HCT116 (cell line): ENCODE measurements around the gene ZNF418. TPM values are rescaled to one million over a fixed set of nuclear protein-coding genes. Genes with fewer than 3 reads are reported as not detected.
A peak's percentile ranks its signal among the peaks of the same experiment; 100 is the strongest.

Experiments
- ATAC-seq: fragments of 200-7000 bp; cut with Tn5 transposase; 2 replicates; pipeline ENCODE4 v1.9.1; 2020; ENCODE audit warnings: mild to moderate bottlenecking, moderate library complexity
- Bru-seq: library from RNA; stranded (reverse); fragments of 400-500 nt; gene quantifications from one replicate; lab custom pipeline; 2021; lab: Mats Ljungman, UMichigan
- BruChase-seq, 2 experiments: library from RNA; stranded (reverse); fragments of 400-500 nt; gene quantifications; one replicate each; lab custom pipeline; 2021; lab: Mats Ljungman, UMichigan
- BruUV-seq: library from RNA; stranded (reverse); fragments of 400-500 nt; replicated peaks from 2 replicates; lab custom pipeline; 2021; lab: Mats Ljungman, UMichigan
- CTCF ChIA-PET: fragments of 300-600 bp; sonication (Branson Sonifier 250); formaldehyde crosslinking; loops from one replicate; lab custom pipeline; 2021; ENCODE audit warnings: antibody characterized with exemption; lab: Charles Lee
- POLR2A ChIA-PET: fragments of 300-600, 350-600 bp; sonication (Branson Sonifier 250); formaldehyde crosslinking; loops from one replicate; lab custom pipeline; 2021; ENCODE audit warnings: antibody characterized with exemption; lab: Charles Lee
- RAD21 ChIA-PET, 2 experiments: fragments of 300-600 bp; sonication (Branson Sonifier 250); formaldehyde crosslinking; loops; one replicate each; lab custom pipeline; 2023; ENCODE audit warnings: low total read pairs in 2 of 2; ENCODE audit not compliant: uncharacterized antibody in 2 of 2, unreplicated experiment in 2 of 2, low non-redundant PET in 1 of 2; lab: Charles Lee
- DNase-seq: peaks from one replicate; pipeline ENCODE4 v3.0.0-alpha.2; 2010; ENCODE audit warnings: low read depth, low spot score
- H2AFZ ChIP-seq: fragments of 200-600 bp; shearing (Covaris generic), sonication (generic); 2 replicates; pipeline ENCODE4 v1.6.1; 2017; ENCODE audit warnings: low read depth, mixed run types, mixed read lengths, antibody characterized with exemption, low read length; ENCODE audit not compliant: poor library complexity, severe bottlenecking
- H3K27ac ChIP-seq: 2 replicates; pipeline ENCODE4 v1.5.1; 2012; ENCODE audit warnings: low read depth, low read length
- H3K27me3 ChIP-seq: fragments of 200-600 bp; sonication (generic); 2 replicates; pipeline ENCODE4 v1.6.1; 2016; ENCODE audit warnings: mixed run types, low read length, mixed read lengths; ENCODE audit not compliant: insufficient read depth
- H3K36me3 ChIP-seq, 2 experiments: fragments of 200-500 bp in 1 of 2; fragments of 200-600 bp in 1 of 2; sonication (Bioruptor generic) in 1 of 2; sonication (generic) in 1 of 2; 2 replicates each; pipeline versions ENCODE4 v1.5.1 to v1.6.1; 2014 to 2016; ENCODE audit warnings: low read length in 2 of 2, inconsistent platforms in 1 of 2, mixed read lengths in 1 of 2, mixed run types in 1 of 2; ENCODE audit not compliant: insufficient read depth in 2 of 2, control insufficient read depth in 1 of 2
- H3K4me1 ChIP-seq, 2 experiments: fragments of 200-600 bp in 1 of 2; sonication (generic) in 1 of 2; 2 replicates each; pipeline versions ENCODE4 v1.5.1 to v1.6.1; 2012 to 2017; ENCODE audit warnings: low read length in 2 of 2, inconsistent platforms in 1 of 2, mild to moderate bottlenecking in 1 of 2, mixed read lengths in 1 of 2, mixed run types in 1 of 2, moderate library complexity in 1 of 2; ENCODE audit not compliant: insufficient read depth in 2 of 2, control insufficient read depth in 1 of 2
- H3K4me2 ChIP-seq: fragments of 200-600 bp; sonication (generic); 2 replicates; pipeline ENCODE4 v1.6.1; 2017; ENCODE audit warnings: mixed run types, low read length, mixed read lengths
- H3K4me3 ChIP-seq, 2 experiments: fragments of 200-600 bp in 1 of 2; sonication (generic) in 1 of 2; replicated peaks in 1 of 2; 2 replicates each; pipeline ENCODE4 v1.5.1; 2011 to 2016; ENCODE audit warnings: low read length in 2 of 2, control low read depth in 1 of 2, low read depth in 1 of 2, mild to moderate bottlenecking in 1 of 2, mixed read lengths in 1 of 2, mixed run types in 1 of 2
- H3K79me2 ChIP-seq: fragments of 200-600 bp; sonication (generic); 2 replicates; pipeline ENCODE4 v1.6.1; 2017; ENCODE audit warnings: mild to moderate bottlenecking, mixed run types, low read length, moderate library complexity, mixed read lengths; ENCODE audit not compliant: insufficient read depth
- H3K9ac ChIP-seq: fragments of 200-600 bp; sonication (generic); 2 replicates; pipeline ENCODE4 v1.6.1; 2016; ENCODE audit warnings: low read length, mixed read lengths
- H3K9me2 ChIP-seq: fragments of 200-600 bp; sonication (generic), shearing (Covaris generic); 2 replicates; pipeline ENCODE4 v1.6.1; 2017; ENCODE audit warnings: mixed run types, mild to moderate bottlenecking, moderate library complexity; ENCODE audit not compliant: insufficient read depth
- H3K9me3 ChIP-seq, 2 experiments: fragments of 200-500 bp in 1 of 2; fragments of 200-600 bp in 1 of 2; sonication (Bioruptor generic) in 1 of 2; sonication (generic) in 1 of 2; 2 replicates each; pipeline ENCODE4 v1.6.1; 2014 to 2017; ENCODE audit warnings: low read length in 2 of 2, mixed read lengths in 2 of 2, inconsistent platforms in 1 of 2, low read depth in 1 of 2, mild to moderate bottlenecking in 1 of 2, mixed run types in 1 of 2, moderate library complexity in 1 of 2; ENCODE audit not compliant: control insufficient read depth in 1 of 2, insufficient read depth in 1 of 2
- H4K20me1 ChIP-seq: fragments of 200-600 bp; sonication (generic), shearing (Covaris generic); 2 replicates; pipeline ENCODE4 v1.6.1; 2017; ENCODE audit warnings: mixed run types, mild to moderate bottlenecking, moderate library complexity; ENCODE audit not compliant: insufficient read depth
- ATF3 ChIP-seq: IDR thresholded peaks from 2 replicates; pipeline ENCODE4 v1.6.1; 2012
- EGR1 ChIP-seq: IDR thresholded peaks from 2 replicates; pipeline ENCODE4 v1.6.1; 2012; ENCODE audit warnings: low read depth
- ELF1 ChIP-seq: IDR thresholded peaks from 2 replicates; pipeline ENCODE4 v1.6.1; 2012; ENCODE audit warnings: low read depth, borderline replicate concordance
- FOSL1 ChIP-seq: IDR thresholded peaks from 2 replicates; pipeline ENCODE4 v1.6.1; 2012; ENCODE audit warnings: low read depth
- JUND ChIP-seq: IDR thresholded peaks from 2 replicates; pipeline ENCODE4 v1.6.1; 2012
- RAD21 ChIP-seq: IDR thresholded peaks from 2 replicates; pipeline ENCODE4 v1.6.1; 2012; ENCODE audit warnings: low read depth, mild to moderate bottlenecking
- REST ChIP-seq: IDR thresholded peaks from 2 replicates; pipeline ENCODE4 v1.6.1; 2012; ENCODE audit warnings: low read depth
- SIN3A ChIP-seq: IDR thresholded peaks from 2 replicates; pipeline ENCODE4 v1.6.1; 2012; ENCODE audit warnings: low read depth
- SRF ChIP-seq: IDR thresholded peaks from 2 replicates; pipeline ENCODE4 v1.6.1; 2012; ENCODE audit warnings: low read depth
- TCF7L2 ChIP-seq: IDR thresholded peaks from 2 replicates; pipeline ENCODE4 v1.7.0; 2011; ENCODE audit warnings: borderline replicate concordance, inconsistent platforms; ENCODE audit not compliant: insufficient read depth, insufficient read length; ENCODE audit errors: extremely low read depth
- ZFX ChIP-seq: fragments of 450-650 bp; IDR thresholded peaks from 2 replicates; pipeline ENCODE4 v1.6.1; 2017
- ZNF274 ChIP-seq: fragments of 200-500 bp; sonication (Bioruptor generic); IDR thresholded peaks from 2 replicates; pipeline ENCODE4 v1.6.1; 2014; ENCODE audit warnings: mild to moderate bottlenecking, low read depth, low read length, inconsistent platforms
- intact Hi-C: fragments of 100-400 bp; cut with micrococcal nuclease; formaldehyde crosslinking; loops from 2 replicates; pipeline ENCODE4 v1.10.0; 2022
- long read RNA-seq: library from polyadenylated mRNA; unstranded; transcript quantifications from one replicate; pipeline ENCODE4 v2.0.0, GENCODE V29; 2021; ENCODE audit not compliant: unreplicated experiment
- polyA plus RNA-seq: library from polyadenylated mRNA; unstranded; fragments of >200 nt; gene quantifications from 2 replicates; pipeline ENCODE4 v1.2.1, GENCODE V29; 2012; ENCODE audit warnings: missing spikeins
- total RNA-seq: library from RNA; stranded (reverse); gene quantifications from one replicate; pipeline ENCODE4 v1.2.1, GENCODE V29; 2021; ENCODE audit not compliant: unreplicated experiment

ZNF418 gene
- not detected for total RNA-seq
- polyA plus RNA-seq: not detected in 2 replicates
- percentile 9 among the genes with signal in this experiment for Bru-seq, nascent RNA
- BruChase-seq, experiment 1, labeled RNA remaining after a 6-hour chase: percentile 6 among the genes with signal in this experiment
- not detected for BruChase-seq, experiment 2, labeled RNA remaining after a 2-hour chase
- long read RNA-seq: 0 reads

DNA sequence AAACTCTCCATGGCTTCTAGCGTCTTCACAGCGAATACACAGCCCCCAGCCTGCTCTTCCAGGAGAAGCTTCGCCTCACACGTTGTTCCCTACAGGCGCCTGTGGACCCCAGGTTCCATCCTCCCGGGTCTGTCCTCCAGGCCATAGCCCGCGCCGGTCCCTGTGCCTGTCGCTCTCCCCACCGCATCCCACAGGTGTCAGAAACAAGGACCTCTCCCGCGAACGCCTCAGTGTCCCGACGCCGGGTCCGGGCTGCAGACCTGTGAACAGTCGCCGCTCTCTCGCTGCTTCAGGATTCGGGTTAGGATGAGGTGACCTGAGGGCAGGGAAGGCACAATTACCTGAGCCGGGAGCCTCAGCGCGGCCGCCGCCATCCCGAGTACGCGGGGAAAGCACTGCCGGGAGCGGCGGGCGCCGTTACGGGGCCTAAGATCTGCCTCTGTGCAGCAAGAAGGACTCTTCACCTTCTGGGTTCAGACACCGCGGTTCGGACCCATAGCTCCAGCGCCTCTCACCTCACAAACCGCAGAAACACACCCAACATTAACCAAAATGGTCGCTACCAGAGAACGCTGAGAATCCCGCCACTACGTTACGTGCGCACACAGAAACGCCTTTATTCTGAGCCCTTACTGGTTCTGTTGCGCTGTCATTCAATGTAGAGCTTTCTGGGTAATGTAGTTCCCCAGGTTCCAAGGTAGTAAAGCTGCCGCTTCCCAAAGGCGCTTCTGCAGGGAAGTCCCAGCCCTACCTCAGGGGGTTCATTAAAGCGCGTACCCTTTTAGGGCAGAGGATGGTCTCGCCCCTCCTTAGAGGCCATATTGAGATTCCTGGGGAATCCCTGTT is at the start of gene ZNF418:
ZNF418 (minus strand) TSS at position 583 of the 846 bp plus-strand sequence. CDS start 1,580 bp downstream, outside the sequence.
- Histone ChIP-seq H4K20me1 (no peaks in the 10 kb centered on the region), H3K27me3 (no peaks in the 10 kb centered on the region), H3K9me2 (no peaks in the 10 kb centered on the region), H3K4me3 (no peak within 1 kb of the TSS), H3K4me2 (no peak within 1 kb of the TSS), H3K36me3 (no peaks in the 10 kb centered on the region), H2AFZ (no peak within 1 kb of the TSS), H3K4me1 (no peaks in the 10 kb centered on the region), H3K9me3 (peaks cover 0 to 13% of the 10 kb centered on the region in 2 experiments; a peak in 2 of 4 replicates), H3K79me2 (no peaks in the 10 kb centered on the region), H3K27ac (no peak within 1 kb of the TSS), H3K9ac (no peak within 1 kb of the TSS)
- no peak for TF ChIP-seq ZNF274
- no peak for TF ChIP-seq SIN3A
- TF ChIP-seq ZFX: no peak
- no peak for TF ChIP-seq SRF
- TF ChIP-seq EGR1: no peak
- no peak for TF ChIP-seq REST
- TF ChIP-seq ELF1: no peak
- TF ChIP-seq RAD21: no peak
- no peak for TF ChIP-seq FOSL1
- TF ChIP-seq JUND: no peak
- TF ChIP-seq ATF3: no peak
- TF ChIP-seq TCF7L2: no peak
- POLR2A ChIA-PET: no interaction called here
- RAD21 ChIA-PET: no interaction called here
- no TSS peak for BruUV-seq
- intact Hi-C loops: no loop called here
- CTCF ChIA-PET: no interaction called here
- ATAC-seq (no peak), DNase-seq (no peak)
